HG03521 (cell line): Measurements from ENCODE around the gene RPL13.

Experiments
- ATAC-seq: cut with Tn5 transposase; IDR thresholded peaks from one replicate; pipeline ENCODE4 v1.9.1; 2021; ENCODE audit warnings: mild to moderate bottlenecking, moderate library complexity; ENCODE audit not compliant: unreplicated experiment

Gene RPL13

GRCh38 chr16:89544713-89545043 lies 15.8 kb upstream of the RPL13 start:
- no peak for ATAC-seq

GRCh38 chr16:89545044-89545830 lies 15.2 kb upstream of the RPL13 start:
- ATAC-seq: no peak

GRCh38 chr16:89545831-89546574 lies 14.5 kb upstream of the RPL13 start:
- no peak for ATAC-seq

- no peak for ATAC-seq
These were observed 13.7 kb upstream of the RPL13 start for GRCh38 chr16:89546781-89547180.

- no peak for ATAC-seq
These were observed 13.2 kb upstream of the RPL13 start for GRCh38 chr16:89547291-89547690.

GRCh38 chr16:89547860-89548259 lies 12.6 kb upstream of the RPL13 start:
- no peak for ATAC-seq

GRCh38 chr16:89548344-89549006 lies 12.0 kb upstream of the RPL13 start:
- ATAC-seq: no peak

GRCh38 chr16:89549007-89549700 lies 11.3 kb upstream of the RPL13 start:
- ATAC-seq: no peak

- ATAC-seq: no peak
These were observed 10.0 kb upstream of the RPL13 start for GRCh38 chr16:89550421-89551007.

- ATAC-seq: no peak
These were observed 8.2 kb upstream of the RPL13 start for GRCh38 chr16:89552329-89552728.

GRCh38 chr16:89552913-89553312 lies 7.6 kb upstream of the RPL13 start:
- ATAC-seq: no peak

- ATAC-seq: no peak
These were observed 6.7 kb upstream of the RPL13 start for GRCh38 chr16:89553733-89554132.

GRCh38 chr16:89554343-89554742 lies 6.1 kb upstream of the RPL13 start:
- no peak for ATAC-seq

GRCh38 chr16:89555265-89555664 lies 5.2 kb upstream of the RPL13 start:
- ATAC-seq: no peak

GRCh38 chr16:89555780-89556179 lies 4.7 kb upstream of the RPL13 start:
- ATAC-seq: no peak

- ATAC-seq: no peak
These were observed 3.5 kb upstream of the RPL13 start for GRCh38 chr16:89556750-89557689.

- ATAC-seq: no peak
These were observed 2.6 kb upstream of the RPL13 start for GRCh38 chr16:89557690-89558490.

GRCh38 chr16:89561142-89561883 lies 831 bp downstream of the RPL13 start:
- no peak for ATAC-seq
